Esophagus squamous epithelium (tissue), 5 donors: ENCODE results near the gene TMEM37. TPM values are rescaled to one million over a fixed set of nuclear protein-coding genes. Genes with fewer than 3 reads are reported as not detected.

Source experiments
- DNase-seq: peaks from one replicate; lab custom pipeline; 2025; lab: John Stamatoyannopoulos, UW
- H3K27ac ChIP-seq, 4 donors: fragments of 200-600 bp; sonication (generic); one replicate each; pipeline ENCODE4 v1.5.1; 2016 to 2019; ENCODE audit warnings: mild to moderate bottlenecking in 1 of 4
- H3K27me3 ChIP-seq, 4 donors: fragments of 200-600 bp; sonication (generic); 1 replicate in 3 of 4; 2 replicates in 1 of 4; pipeline versions ENCODE4 v1.5.1 to v1.6.0; 2017 to 2021; ENCODE audit warnings: antibody characterized with exemption in 1 of 4
- H3K36me3 ChIP-seq, 3 donors: fragments of 200-600 bp; sonication (generic); one replicate each; pipeline ENCODE4 v1.5.1; 2016 to 2019
- H3K4me1 ChIP-seq, 3 donors: fragments of 200-600 bp; sonication (generic); one replicate each; pipeline ENCODE4 v1.5.1; 2017 to 2019
- H3K4me3 ChIP-seq, 4 donors: fragments of 200-600 bp; sonication (generic); 1 replicate in 3 of 4; 2 replicates in 1 of 4; pipeline ENCODE4 v1.5.1; 2016 to 2019; ENCODE audit warnings: mild to moderate bottlenecking in 2 of 4, moderate library complexity in 1 of 4
- H3K9me3 ChIP-seq, 3 donors: fragments of 200-600 bp; sonication (generic); one replicate each; pipeline ENCODE4 v1.5.1; 2016 to 2019
- POLR2A ChIP-seq, 4 donors: fragments of 450-650 bp; IDR thresholded peaks; one replicate each; pipeline ENCODE4 v1.6.1; 2017; ENCODE audit warnings: antibody characterized with exemption in 4 of 4, mild to moderate bottlenecking in 4 of 4, moderate library complexity in 3 of 4
- WGBS, 2 donors: methylation state at CpG; one replicate each; pipeline ENCODE4 v1.1.5; 2018; 5-methylcytosine and 5-hydroxymethylcytosine counted together
- intact Hi-C: fragments of 100-400 bp; cut with DNase I; formaldehyde crosslinking; loops from one replicate; pipeline ENCODE4 v1.15.0; 2022
- total RNA-seq, 4 donors: library from RNA; depleted of rRNA; stranded (reverse); fragments of >200 nt; gene quantifications; one replicate each; pipeline ENCODE4 v1.1.0, GENCODE V29; 2016
- TF ChIP-seq, protein P1 (sequence below), 6 experiments: fragments of 450-650 bp in 4 of 6; fragments of 200-600 bp in 2 of 6; sonication (generic) in 2 of 6; IDR thresholded peaks; one replicate each; pipeline ENCODE4 v1.5.1; 2016 to 2019; ENCODE audit warnings: antibody characterized with exemption in 6 of 6, mild to moderate bottlenecking in 4 of 6, moderate library complexity in 4 of 6
- donor health status: DM: yes; HTN: yes; CAD: no.

Gene TMEM37
- total RNA-seq, 4 donors from 2014 or later: 2.6 to 11.4 (median 3.8) TPM

GRCh38 chr2:119486196-119486827 lies 54.7 kb downstream of the TMEM37 start:
- intact Hi-C loops: no loop called here
- no peaks in the 10 kb centered on the region for H3K9me3 ChIP-seq
- H3K4me3 ChIP-seq: no peak overlapping the region
- 76% methylated on average over 9 to 10 of the region's 10 CpGs for WGBS, 2 donors
- H3K27ac ChIP-seq: no peak overlapping the region
- H3K27me3 ChIP-seq: no peaks in the 10 kb centered on the region
- no peak for TF ChIP-seq POLR2A (IDR thresholded peaks at IDR 0.05)
- TF ChIP-seq, protein P1, sequence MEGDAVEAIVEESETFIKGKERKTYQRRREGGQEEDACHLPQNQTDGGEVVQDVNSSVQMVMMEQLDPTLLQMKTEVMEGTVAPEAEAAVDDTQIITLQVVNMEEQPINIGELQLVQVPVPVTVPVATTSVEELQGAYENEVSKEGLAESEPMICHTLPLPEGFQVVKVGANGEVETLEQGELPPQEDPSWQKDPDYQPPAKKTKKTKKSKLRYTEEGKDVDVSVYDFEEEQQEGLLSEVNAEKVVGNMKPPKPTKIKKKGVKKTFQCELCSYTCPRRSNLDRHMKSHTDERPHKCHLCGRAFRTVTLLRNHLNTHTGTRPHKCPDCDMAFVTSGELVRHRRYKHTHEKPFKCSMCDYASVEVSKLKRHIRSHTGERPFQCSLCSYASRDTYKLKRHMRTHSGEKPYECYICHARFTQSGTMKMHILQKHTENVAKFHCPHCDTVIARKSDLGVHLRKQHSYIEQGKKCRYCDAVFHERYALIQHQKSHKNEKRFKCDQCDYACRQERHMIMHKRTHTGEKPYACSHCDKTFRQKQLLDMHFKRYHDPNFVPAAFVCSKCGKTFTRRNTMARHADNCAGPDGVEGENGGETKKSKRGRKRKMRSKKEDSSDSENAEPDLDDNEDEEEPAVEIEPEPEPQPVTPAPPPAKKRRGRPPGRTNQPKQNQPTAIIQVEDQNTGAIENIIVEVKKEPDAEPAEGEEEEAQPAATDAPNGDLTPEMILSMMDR (IDR thresholded peaks at IDR 0.05): no peak
- DNase-seq: no peak
- peaks cover 0 to 2% (median 0%) of the 10 kb centered on the region in 3 donors for H3K4me1 ChIP-seq
- no peaks in the 10 kb centered on the region for H3K36me3 ChIP-seq

- TF ChIP-seq POLR2A (IDR thresholded peaks at IDR 0.05): no peak
- TF ChIP-seq, protein P1 (IDR thresholded peaks at IDR 0.05): no peak
- intact Hi-C loops: no loop called here
- Histone ChIP-seq H3K27me3 (no peaks in the 10 kb centered on the region), H3K27ac (no peak overlapping the region), H3K4me3 (no peak overlapping the region), H3K4me1 (peaks cover 0 to 7% (median 0%) of the 10 kb centered on the region in 3 donors), H3K36me3 (no peaks in the 10 kb centered on the region), H3K9me3 (no peaks in the 10 kb centered on the region)
- DNase-seq: no peak
- 51 to 61% methylated on average over 6 to 7 of the region's 7 CpGs for WGBS, 2 donors
These were observed 55.2 kb downstream of the TMEM37 start for GRCh38 chr2:119486886-119487285.

- Histone ChIP-seq H3K27me3 (no peaks in the 10 kb centered on the region), H3K4me3 (no peak overlapping the region), H3K9me3 (no peaks in the 10 kb centered on the region), H3K27ac (no peak overlapping the region), H3K4me1 (peaks cover 0 to 15% (median 0%) of the 10 kb centered on the region in 3 donors), H3K36me3 (no peaks in the 10 kb centered on the region)
- TF ChIP-seq, protein P1 (IDR thresholded peaks at IDR 0.05): no peak
- no peak for TF ChIP-seq POLR2A (IDR thresholded peaks at IDR 0.05)
- intact Hi-C loops: no loop called here
- no peak for DNase-seq
- 62 to 81% methylated on average over 3 to 7 of the region's 9 CpGs for WGBS, 2 donors
These were observed 56.0 kb downstream of the TMEM37 start for GRCh38 chr2:119487434-119488244.

Other genes with a start within 250 kb of the TMEM37 start
- gene STEAP3, start 208.0 kb upstream of the TMEM37 start, total RNA-seq: 10 to 100 TPM; 18.1 to 28.8 (median 25.7) TPM
- gene C2orf76, start 65.0 kb upstream of the TMEM37 start, total RNA-seq: 1 to 10 TPM; 5.7 to 9.7 (median 8.4) TPM
- 100 to 1,000 TPM; 389 to 692 (median 411) TPM for gene DBI, start 64.9 kb upstream of the TMEM37 start, total RNA-seq
- gene SCTR, start 92.6 kb downstream of the TMEM37 start, total RNA-seq: not detected
- under 1 TPM in 1 of 4 donors, not detected in 3; 0.38 TPM for gene CFAP221, start 112.6 kb downstream of the TMEM37 start, total RNA-seq
- gene TMEM177, start 247.3 kb downstream of the TMEM37 start, total RNA-seq: 10 to 100 TPM in 1 of 4 donors, 1 to 10 TPM in 3; 4.0 to 14.4 (median 6.1) TPM